ENCODE data around the gene HYDIN.

DNA sequence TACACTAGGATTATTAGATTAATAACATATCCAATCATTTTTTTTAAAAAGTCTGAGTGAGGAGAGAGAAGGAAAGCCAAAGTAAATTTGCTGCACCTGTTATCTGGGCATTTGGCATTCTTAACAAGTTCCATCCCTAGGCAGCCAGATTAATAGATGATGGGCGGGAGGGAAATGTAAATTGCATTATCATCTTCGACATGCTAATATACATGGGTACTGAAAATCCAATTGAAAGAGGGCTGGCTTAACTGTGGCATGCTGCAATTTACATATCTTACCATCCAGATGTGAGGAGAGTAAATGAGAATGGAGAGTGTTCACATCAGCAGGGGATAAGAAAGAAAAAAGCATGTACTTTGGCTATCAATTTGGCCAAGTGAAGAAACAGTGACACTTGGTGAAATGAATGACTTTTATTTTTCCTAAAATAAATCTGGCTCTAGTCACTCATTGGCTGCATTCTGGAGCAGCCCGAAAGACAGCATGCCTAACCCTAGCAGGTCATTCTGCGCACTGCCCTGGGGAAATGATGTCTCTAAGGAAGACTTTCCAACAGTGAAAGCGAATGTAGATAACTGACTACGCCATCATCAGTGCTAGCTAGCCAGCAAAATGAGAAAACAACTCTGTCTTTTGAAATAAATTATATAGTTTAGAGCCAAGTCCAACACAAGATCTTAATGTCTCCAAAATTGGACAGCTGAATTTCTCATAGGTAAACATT, 57.9 kb downstream of the HYDIN start:
- TF ChIP-seq POLR2A (IDR thresholded peaks at IDR 0.05; ENCODE audit: low read depth, low read length), result no peak
- no peak for TF ChIP-seq POU2F2 (IDR thresholded peaks at IDR 0.05; ENCODE audit: low read depth, low read length)
- no peak for TF ChIP-seq TAF1 (IDR thresholded peaks at IDR 0.05; ENCODE audit: low read depth, low read length)
- TF ChIP-seq SPI1 (IDR thresholded peaks at IDR 0.05; ENCODE audit: low read depth, low read length), result no peak
- TF ChIP-seq POLR2AphosphoS5 (IDR thresholded peaks at IDR 0.05; ENCODE audit: low read depth, low read length), result no peak
- TF ChIP-seq PAX5 (IDR thresholded peaks at IDR 0.05; ENCODE audit: insufficient read depth, low read length, severe bottlenecking), result no peak

All from GM12891 (cell line).